H4 (cell line): ENCODE measurements around the gene NEUROG3. TPM values are rescaled to one million over a fixed set of nuclear protein-coding genes. Genes with fewer than 3 reads are reported as not detected.

Experiments
- total RNA-seq: library from RNA; depleted of rRNA; stranded (reverse); fragments of >200 nt; shearing (Covaris generic); gene quantifications from 2 replicates; pipeline ENCODE4 v1.2.3, GENCODE V29; 2014; rRNA removed

The NEUROG3 gene
- total RNA-seq, 1 experiment from 2014 or later: not detected

Other genes with a start within 250 kb of the NEUROG3 start
- gene TACR2, start 156.5 kb downstream of the NEUROG3 start, total RNA-seq: not detected in 2 replicates
- gene TSPAN15, start 122.0 kb downstream of the NEUROG3 start, total RNA-seq: not detected in 2 replicates
- gene FAM241B, start 56.8 kb upstream of the NEUROG3 start, total RNA-seq: 1.7 and 3.3 TPM in 2 replicates
- 0.50 and 0.53 TPM in 2 replicates for gene COL13A1, start 228.5 kb upstream of the NEUROG3 start, total RNA-seq